ENCODE measurements around the gene ADARB2. TPM values are rescaled to one million over a fixed set of nuclear protein-coding genes. Genes with fewer than 3 reads are reported as not detected.

Gene ADARB2
- total RNA-seq, 1 donor from 2014 or later = not detected

DNA sequence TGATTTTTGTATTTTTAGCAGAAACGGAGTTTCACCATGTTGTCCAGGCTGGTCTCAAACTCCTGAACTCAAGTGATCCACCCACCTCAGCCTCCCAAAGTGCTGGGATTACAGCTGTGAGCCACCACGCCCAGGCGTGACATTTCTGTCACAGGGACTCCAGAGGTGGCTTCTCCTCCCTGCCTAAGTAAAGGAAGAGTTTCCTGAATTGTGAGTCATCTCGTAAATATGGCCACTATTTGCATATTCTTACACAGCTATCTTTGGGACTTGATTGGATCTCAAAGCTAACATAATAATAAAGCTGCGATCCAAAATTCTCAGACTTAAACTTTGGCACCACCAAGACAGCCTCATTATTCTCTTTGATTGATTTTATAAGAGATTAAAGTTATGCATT is 50.1 kb downstream of the ADARB2 start:
- DNase-seq (ENCODE audit: low read depth, low spot score) = no peak

DNA sequence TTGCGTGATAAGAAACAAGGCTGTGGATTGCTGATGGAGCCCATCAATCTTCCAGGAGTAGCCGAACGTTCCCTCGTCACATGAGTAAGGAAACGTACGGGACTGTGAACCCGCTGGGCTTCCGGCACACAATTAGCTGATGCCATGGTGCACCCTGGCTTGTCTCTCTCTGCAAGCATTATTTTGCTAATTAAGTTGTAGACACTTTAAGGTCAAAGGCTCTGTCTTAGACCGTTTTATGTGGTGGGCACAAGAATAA is 50.9 kb downstream of the ADARB2 start:
- DNase-seq (ENCODE audit: low read depth, low spot score) = no peak

DNA sequence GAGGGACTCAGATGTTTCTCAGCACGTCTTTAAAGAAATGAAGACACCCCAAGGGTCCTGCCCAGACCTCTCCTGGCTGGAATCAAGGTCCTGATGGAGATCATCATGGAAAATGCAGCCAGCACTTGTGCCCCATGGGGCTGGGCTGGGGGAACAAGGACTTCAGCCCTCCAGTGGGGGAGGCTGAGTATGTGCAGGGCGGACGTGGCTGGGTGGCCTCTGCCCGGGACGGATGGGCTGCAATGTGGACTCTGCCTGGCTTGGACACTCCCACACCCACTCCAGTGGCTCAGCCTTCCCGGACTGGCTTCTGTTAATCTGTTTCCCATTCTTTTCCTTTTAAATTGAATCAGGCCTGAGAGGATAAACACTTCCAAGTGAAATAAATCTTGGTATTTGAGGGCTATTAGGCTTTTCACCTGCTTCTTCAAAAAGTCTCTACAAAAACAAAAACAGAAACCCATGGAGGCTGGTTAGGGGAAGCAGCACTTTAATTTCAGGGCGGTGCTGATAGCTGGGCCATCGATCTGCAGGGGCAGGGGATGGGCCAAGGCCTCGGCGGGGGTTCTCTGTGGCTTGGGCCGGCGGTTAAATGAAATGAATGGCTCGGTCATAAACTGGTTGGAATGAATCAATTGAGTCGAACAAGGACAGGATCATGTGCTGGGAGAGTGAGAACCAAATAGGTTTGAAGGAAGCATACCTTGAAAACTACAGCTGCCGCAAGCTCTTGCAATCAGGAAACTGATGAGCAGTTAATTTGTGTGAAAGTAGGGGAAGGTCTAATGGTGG is 51.4 kb downstream of the ADARB2 start:
- no peak for DNase-seq (ENCODE audit: low read depth, low spot score)

DNA sequence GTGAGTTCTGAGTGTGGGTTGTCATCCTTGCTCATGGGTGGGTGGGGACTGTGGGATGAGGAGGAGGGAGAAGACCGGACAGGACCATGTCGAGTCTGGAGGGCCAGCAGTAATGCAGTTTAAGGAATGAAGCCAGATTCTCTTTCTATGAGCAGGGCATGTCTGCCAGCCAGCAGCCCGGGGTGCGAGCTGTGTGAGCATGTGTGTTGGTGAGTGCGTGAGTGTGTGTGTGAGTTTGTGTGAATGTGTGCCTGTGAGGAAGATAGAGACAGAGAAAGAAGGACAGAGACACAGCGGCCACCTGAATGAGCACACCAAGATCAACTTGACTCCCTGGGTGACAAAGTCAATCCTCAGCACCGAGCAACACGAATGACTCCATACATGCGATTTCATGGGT is 52.3 kb downstream of the ADARB2 start:
- no peak for DNase-seq (ENCODE audit: low read depth, low spot score)

DNA sequence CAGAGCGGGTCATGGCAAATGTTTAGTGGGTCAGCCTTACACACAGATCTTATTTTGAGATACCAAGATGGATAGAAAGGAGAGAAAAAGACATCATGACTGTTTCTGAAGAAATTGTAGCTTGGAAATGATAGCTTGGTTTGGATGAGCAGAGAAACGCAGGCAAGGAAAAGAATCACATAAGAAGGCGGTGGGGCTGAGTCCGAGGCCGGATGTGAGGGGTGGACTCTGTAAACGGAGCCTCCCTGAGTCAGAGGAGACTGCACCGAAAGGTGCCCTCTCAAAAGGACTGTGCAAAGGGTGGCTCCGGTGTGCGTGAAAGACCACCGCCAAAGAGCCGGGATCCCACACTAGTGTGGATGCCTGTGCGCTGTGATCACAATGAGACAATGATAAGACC is 53.7 kb downstream of the ADARB2 start:
- DNase-seq (ENCODE audit: low read depth, low spot score) = no peak

DNA sequence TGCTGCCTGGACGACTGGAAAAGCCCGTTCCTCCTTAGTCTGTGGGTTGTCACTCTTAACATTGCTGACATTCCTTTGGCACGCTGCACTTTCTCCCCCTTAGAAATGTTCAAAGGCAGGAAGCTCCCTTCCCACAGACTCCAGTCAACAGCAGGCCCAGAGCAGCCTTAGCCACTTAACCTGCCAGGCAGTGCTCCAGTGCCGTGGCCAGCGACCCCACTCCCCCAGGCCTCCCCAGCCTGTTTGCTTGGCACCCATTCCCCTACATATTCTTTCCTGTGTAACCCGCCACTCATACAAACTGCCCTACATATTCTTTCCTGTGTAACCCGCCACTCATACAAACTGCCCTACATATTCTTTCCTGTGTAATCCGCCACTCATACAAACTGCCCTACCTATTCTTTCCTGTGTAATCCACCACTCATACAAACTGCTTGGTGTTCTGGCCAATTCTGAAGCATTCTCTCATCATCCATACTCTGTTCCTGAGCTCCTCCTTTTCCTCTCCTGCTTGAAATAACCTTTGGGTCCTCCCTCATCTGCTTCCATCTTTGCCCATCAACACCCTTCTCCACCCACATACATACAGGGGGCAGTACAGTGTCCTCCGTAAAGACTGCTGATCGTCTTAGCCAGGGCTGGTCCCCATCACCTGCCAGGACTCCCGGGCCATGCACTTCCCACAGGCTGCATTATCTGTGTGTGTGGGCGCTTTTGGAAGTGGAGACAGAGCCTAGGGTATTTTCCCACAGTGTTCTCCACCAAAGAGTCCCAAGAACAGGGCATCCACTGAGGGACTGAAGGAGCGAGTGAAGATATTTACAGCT is 57.3 kb downstream of the ADARB2 start:
- DNase-seq (ENCODE audit: low read depth, low spot score) = no peak

DNA sequence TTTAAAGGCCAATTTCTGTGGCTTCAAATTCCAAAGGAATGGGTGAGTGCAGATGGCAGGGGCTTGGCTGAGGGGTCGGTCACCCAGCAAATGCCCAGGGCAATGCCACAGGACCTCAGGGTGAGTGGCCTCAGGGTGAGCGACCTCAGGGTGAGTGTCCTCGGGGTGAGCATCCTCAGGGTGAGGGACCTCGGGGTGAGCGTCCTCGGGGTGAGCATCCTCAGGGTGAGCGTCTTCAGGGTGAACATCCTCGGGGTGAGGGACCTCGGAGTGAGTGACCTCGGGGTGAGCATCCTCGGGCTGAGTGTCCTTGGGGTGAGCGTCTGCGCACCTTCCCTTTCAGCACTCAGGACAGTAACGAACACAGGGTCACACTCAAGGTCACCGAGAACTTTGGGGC is 59.2 kb downstream of the ADARB2 start:
- no peak for DNase-seq (ENCODE audit: low read depth, low spot score)

DNA sequence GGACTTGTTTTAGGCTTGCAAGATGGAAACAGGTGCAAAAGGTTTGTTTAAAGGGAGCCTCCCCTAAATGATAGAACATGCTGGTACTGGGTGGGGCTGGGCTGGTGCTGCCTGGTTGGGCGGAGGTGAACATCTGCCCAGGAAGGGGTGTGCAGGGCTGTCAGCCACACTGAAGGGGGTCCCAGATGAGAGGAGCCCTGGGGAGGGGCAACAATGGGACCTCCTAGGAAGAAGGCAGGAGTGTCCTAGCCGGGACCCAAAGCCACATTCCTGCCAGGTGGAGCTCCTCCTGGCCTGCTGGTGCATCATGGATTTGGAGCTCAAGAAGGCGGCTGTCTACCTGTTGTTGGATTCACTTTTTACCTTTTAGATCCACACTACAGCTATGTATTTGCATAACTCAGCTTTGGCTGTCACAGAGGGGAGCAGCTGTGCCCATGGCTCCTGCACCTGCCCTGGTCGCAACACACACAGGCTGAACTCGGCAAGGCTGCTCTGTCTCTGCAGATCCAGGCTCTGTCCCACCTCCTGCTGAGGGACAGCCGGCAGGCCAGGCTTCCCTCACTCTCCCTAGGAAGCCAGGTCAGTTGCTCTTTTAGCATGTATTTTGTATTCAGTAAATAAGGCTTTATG is 59.9 kb downstream of the ADARB2 start:
- no peak for DNase-seq (ENCODE audit: low read depth, low spot score)

DNA sequence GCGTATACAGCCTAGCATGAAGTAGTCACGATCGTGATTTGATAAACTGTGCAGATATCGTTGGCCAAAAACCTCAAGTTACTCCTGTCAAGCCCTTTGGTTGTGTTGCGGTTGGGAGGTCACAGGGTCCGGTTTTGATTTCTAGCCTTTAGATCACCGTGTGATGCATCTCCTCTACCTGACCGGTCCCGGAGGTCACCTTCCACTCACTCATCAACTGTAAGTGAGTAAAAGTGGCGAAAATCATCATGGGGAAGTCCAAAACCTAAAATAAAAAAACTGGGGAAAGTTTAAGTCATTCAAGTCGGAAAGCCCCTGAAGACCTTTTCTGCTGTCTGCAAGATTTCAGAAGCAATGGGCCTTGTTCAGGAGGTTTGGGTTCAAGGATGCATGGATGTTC is 62.8 kb downstream of the ADARB2 start:
- DNase-seq (ENCODE audit: low read depth, low spot score) = no peak

DNA sequence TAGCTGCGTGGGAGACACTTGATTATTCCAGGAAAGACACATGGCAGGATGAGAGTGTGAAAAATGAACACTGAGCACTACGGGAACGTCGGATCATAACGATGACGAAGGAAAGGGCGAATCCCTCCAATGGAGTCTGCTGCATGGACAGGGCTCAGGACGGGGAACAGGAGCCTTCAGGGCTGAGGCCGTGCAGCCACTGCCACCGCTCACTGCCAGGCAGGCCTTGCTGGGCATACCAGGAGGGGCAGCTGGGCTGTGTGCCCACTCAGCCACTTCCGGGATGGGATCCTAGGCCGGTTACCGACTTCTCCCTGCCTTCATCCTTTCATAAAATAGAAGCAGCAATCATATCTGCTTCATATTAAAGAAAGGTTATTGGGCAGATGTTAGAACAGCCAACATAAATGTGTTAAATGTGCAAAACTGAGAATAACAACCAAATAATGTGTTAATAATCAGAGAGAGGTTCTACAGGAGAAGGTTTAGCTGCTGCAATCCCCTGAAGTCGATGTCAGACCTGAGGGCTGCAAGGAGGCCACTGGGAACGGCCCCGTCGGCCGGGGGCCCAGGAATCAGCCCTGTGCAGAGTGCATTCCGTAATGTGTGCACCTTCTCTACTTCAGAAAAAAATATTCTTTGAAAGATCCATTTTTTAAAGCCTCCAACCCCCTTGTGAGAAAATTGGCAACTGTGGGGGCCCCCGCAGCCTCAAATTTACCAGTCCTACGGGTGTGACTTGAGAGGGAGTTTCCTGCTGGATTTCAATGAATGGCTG is 63.6 kb downstream of the ADARB2 start:
- no peak for DNase-seq (ENCODE audit: low read depth, low spot score)

DNA sequence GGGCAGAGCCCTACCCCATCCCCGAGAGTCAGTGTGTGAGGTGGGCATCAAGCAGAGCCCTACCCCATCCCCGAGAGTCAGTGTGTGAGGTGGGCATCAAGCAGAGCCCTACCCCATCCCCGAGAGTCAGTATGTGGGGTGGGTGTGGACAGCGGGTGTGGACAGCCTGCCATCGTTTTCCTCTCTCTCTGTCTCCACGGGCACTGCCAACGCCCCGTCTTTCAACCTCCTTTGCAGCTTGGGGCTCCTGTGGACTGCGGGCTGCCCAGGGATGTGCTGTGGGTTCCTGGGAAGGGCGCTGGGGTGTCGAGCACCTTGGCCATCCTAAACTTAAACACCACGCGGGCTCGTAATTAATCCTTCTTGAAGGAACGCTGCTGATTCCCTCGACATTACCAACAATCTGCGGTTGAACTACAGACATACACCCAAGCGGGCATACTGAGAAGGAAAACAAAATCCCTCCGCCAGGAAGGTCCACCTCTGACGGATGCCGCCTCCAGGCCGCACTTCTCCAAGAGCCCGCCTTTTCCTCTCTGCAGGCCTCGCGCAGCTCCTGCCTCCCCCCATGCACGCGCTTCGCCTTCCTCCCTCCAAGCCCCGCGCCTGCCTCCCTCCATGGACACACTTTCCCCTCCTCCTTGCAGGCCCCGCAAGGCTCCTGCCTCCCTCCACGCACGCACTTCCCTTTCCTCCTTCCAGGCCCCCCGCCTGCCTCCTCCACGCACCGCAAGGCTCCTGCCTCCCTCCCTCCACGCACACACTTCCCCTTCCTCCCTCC is 65.1 kb downstream of the ADARB2 start:
- DNase-seq (ENCODE audit: low read depth, low spot score) = no peak

DNA sequence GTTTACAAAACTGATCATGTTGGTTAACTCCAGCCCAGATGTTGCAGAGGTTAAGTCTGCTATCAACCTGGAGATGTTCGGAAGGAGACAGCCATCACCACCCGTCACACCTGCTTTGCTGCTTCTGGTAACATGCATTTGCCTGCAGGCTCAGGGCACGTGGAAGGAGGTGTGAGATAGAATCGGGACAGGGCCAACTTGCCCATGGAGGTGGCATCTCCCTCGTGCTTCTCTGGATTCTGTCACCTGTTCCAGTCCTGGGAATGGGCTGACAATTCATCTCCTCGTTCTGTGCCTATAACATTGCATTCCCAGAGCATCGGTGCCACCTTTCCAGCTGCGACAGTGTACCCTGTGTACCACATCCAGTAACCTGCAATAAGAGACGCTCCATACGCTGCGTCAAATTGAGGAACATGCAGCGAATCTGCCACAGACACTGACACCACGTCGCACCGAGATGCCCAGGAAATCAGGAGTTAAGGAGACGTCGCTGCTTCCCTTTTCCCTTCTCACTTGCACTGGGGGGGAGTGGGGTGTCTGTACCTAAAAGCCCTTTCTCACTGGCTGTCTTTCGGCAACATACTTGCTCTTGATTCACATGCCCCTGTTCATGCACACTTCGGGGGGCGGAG is 65.8 kb downstream of the ADARB2 start:
- no peak for DNase-seq (ENCODE audit: low read depth, low spot score)

DNA sequence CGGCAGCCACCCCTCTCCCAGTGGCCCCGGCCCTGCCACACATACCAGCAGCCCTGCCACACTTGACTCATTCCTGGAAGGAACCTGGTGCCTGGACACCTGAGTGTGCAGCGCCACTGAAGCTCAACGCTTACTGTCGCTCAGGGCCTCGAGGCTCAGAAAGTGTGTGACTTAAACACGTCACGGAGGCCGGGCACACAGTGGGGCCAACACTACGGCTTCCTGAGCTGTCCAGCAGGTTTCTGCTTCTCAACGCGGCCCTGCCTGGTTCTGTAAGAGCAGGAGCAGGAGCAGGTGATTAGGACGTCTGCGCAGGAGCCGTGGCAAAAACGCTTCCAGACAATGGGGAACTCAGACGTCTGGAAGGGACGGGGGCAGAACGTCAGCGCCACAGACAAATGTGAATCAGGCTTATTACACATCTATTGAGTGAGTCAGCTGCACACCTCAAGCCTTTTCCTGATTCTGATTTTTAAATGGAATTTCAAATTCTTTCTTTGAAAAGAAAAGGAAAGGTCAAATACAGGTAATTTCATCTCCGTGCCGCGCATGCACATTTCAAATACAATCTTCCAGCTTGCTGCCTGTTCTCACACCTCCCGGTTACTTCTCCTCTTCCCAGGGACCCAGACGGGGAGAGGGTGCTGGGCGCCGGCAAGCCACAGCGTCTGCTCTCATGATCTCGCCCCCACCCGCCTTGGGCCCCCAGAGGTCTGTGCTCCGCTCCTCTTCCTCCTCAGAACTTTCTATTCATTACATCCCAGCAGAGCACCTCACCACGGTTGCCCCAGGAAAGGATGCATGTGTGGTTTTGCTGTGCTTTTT is 66.6 kb downstream of the ADARB2 start:
- DNase-seq (ENCODE audit: low read depth, low spot score) = no peak

DNA sequence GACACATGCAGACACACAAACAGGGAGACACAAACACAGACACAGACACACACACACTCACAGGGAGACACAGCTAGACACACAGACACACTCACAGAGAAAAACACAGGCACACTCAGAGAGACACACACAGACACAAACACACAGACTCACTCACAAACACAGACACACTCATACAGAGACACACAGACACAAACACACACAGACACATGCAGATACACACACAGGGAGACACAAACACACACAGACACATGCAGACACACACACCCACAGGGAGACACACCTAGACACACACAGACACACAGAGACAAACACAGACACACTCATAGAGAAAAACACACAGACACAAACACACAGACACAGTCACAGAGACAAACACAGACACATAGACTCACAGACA is 67.9 kb downstream of the ADARB2 start:
- no peak for DNase-seq (ENCODE audit: low read depth, low spot score)

DNA sequence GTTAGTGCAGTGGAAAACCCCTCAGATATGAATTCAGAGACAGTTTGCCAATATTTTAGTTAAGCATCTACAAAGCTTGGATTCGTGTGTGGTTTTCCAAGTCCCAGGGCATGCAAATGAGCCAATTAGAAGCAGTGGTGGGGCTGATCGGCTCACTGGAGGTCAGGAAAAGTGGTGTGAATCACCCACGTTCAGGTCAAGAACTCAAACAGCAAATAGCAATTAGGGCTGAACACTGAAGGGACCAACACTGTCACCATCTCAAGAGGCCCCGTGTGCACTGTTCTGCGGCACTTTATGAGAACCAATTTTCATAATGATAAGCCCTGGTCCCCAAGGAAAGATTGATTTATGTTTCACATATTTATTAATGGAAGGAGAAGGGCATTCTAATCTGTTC is 68.9 kb downstream of the ADARB2 start:
- no peak for DNase-seq (ENCODE audit: low read depth, low spot score)

DNA sequence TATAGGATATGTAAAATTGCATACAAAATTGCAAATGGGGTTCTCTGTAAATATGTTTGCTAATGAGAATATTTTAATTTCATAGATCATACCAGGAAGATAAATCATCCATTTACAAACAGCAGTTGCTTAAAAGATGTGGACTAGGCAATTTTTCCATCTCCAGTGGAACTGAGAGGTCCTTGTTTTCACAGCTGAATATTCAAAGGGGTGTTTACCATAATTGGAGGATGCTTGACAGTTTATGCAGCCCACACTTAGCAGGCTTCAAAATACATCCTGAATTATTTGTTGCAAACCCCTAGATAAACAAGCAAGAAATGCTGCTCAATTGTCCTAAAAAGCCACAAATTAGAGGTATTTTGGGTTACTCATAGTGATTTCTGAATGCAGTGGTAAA is 69.9 kb downstream of the ADARB2 start:
- DNase-seq (ENCODE audit: low read depth, low spot score) = no peak

DNA sequence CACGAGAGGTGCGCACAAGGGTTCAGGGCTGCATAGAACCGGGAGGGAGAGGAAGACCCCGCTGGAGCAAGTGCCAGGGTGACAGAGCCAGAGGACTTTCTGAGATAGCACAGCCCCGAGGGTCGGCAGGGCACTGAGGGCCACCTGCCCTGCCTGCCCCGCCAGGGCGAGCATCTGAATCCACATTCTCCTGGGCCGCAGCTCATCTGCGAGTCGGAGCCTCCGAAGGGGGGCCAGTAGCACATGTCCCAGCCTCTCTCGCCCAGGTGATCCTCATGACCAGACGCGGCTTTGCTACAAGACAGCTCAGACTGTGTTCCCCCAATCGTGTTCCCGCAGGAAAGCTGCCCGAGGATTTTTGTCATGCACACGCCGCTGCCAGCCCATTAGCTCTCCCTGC is 71.2 kb downstream of the ADARB2 start:
- DNase-seq (ENCODE audit: low read depth, low spot score) = no peak

DNA sequence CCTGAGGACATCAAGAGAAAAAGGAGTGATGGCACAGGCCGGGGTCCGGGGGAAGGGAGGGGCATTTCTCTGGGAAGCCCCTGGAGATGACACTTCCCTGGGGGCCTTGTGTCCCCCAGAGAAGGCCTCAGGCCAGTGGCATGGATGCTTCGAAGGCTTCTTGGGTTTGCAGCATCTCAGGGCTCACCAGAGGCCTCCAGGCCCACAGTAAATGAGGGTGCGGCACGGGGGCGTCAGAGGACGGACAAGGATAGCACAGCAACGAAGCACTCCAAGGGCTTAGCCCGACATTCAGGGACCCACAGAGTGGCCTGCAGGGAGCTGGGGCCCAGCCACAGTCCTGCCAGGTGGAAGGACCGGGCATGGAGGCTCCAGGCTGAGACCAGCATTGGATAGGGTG is 71.6 kb downstream of the ADARB2 start:
- no peak for DNase-seq (ENCODE audit: low read depth, low spot score)

DNA sequence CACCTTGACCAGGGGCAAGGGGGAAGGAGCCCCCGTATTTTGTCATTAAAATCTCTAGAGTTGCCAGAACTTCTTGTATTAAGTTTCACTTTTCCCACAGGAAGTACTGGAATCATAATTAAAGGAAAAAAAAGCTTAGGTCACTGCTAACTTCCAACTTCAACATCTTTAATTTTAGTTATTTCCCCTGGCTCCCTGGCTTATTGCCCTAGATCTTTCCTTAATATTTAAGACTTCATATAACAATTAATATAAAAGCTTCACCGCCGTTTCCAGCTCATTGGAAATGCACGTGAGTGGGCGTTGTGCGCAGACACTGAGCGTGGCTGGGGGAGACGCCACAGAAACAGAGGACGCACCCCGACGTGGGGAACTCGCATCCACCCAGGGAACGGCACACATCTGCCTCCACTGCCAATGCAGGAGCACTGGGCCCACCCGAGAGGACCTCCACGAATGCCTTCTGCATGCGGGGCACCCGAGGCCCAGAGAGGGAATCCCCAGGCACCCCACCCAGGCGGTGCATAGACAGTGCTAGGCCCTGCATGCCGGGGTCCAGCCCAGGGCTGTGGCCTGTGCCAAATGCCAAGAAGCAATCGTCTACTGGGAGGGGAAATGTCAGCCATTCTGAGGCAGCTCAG is 72.2 kb downstream of the ADARB2 start:
- DNase-seq (ENCODE audit: low read depth, low spot score) = no peak
